Mesendoderm (in vitro differentiated cells): Measurements from ENCODE around the gene GFRA1.
A peak's percentile ranks its signal among the peaks of the same experiment; 100 is the strongest.

Experiments
- DNase-seq: peaks from one replicate; pipeline ENCODE4 v3.0.0; 2013
- H2AK5ac ChIP-seq: 2 replicates; pipeline ENCODE4 v1.6.1; 2013; ENCODE audit warnings: low read length, inconsistent platforms
- H2BK120ac ChIP-seq: 2 replicates; pipeline ENCODE4 v1.6.1; 2013; ENCODE audit warnings: low read depth, mild to moderate bottlenecking, low read length, moderate library complexity, mixed read lengths
- H2BK15ac ChIP-seq: replicated peaks from 2 replicates; pipeline ENCODE4 v1.6.1; 2013; ENCODE audit warnings: low read depth, mild to moderate bottlenecking, moderate library complexity
- H2BK5ac ChIP-seq: 2 replicates; pipeline ENCODE4 v1.6.1; 2013; ENCODE audit warnings: low read length, inconsistent platforms
- H3K18ac ChIP-seq: 2 replicates; pipeline ENCODE4 v1.6.1; 2013; ENCODE audit warnings: mild to moderate bottlenecking, low read length, mixed read lengths
- H3K23ac ChIP-seq: one replicate; pipeline ENCODE4 v1.6.1; 2013; ENCODE audit warnings: low read length
- H3K27ac ChIP-seq: 2 replicates; pipeline ENCODE4 v1.5.1; 2013; ENCODE audit warnings: low read depth, mild to moderate bottlenecking, inconsistent platforms, low read length, moderate library complexity
- H3K27me3 ChIP-seq: 2 replicates; pipeline ENCODE4 v1.6.1; 2013; ENCODE audit warnings: low read length, control low read depth, mild to moderate bottlenecking, inconsistent platforms; ENCODE audit not compliant: insufficient read depth, poor library complexity
- H3K36me3 ChIP-seq: 2 replicates; pipeline ENCODE4 v1.6.1; 2013; ENCODE audit warnings: low read length, inconsistent platforms; ENCODE audit not compliant: control insufficient read depth, insufficient read depth
- H3K4ac ChIP-seq: one replicate; pipeline ENCODE4 v1.6.1; 2013; ENCODE audit warnings: low read depth, mild to moderate bottlenecking, low read length, moderate library complexity
- H3K4me1 ChIP-seq: 2 replicates; pipeline ENCODE4 v1.6.1; 2013; ENCODE audit warnings: low read depth, low read length, inconsistent platforms; ENCODE audit not compliant: control insufficient read depth
- H3K4me2 ChIP-seq: 2 replicates; pipeline ENCODE4 v1.6.1; 2013; ENCODE audit warnings: low read length
- H3K4me3 ChIP-seq: 2 replicates; pipeline ENCODE4 v1.5.1; 2013; ENCODE audit warnings: mild to moderate bottlenecking, low read length
- H3K56ac ChIP-seq: one replicate; pipeline ENCODE4 v1.6.1; 2013; ENCODE audit warnings: low read length
- H3K79me1 ChIP-seq: 2 replicates; pipeline ENCODE4 v1.6.1; 2013; ENCODE audit warnings: low read length, inconsistent platforms
- H3K79me2 ChIP-seq: 2 replicates; pipeline ENCODE4 v1.6.1; 2013; ENCODE audit warnings: mild to moderate bottlenecking, low read length; ENCODE audit not compliant: control insufficient read depth, insufficient read depth
- H3K9ac ChIP-seq: 2 replicates; pipeline ENCODE4 v1.6.1; 2013; ENCODE audit warnings: low read length, inconsistent platforms
- H4K5ac ChIP-seq: one replicate; pipeline ENCODE4 v1.6.1; 2013; ENCODE audit warnings: low read length
- H4K8ac ChIP-seq: one replicate; pipeline ENCODE4 v1.6.1; 2013; ENCODE audit warnings: low read depth, mild to moderate bottlenecking, control low read depth, low read length, moderate library complexity
- WGBS: extraction: QIAGEN DNeasy Blood & Tissue Kit; methylation state at CpG from one replicate; pipeline ENCODE4 v1.1.7; 2013; ENCODE audit warnings: low lambda C conversion rate, missing lambda C conversion rate; ENCODE audit not compliant: insufficient coverage; ENCODE audit errors: extremely low coverage; 5-methylcytosine and 5-hydroxymethylcytosine counted together

Gene GFRA1

GRCh38 chr10:116084161-116084560 lies 188.8 kb downstream of the GFRA1 start:
- no peak overlapping the region for H2BK5ac ChIP-seq
- H3K4ac ChIP-seq: no peak overlapping the region
- H4K8ac ChIP-seq: no peak overlapping the region
- H3K36me3 ChIP-seq: no peaks in the 10 kb centered on the region
- H3K56ac ChIP-seq: no peak overlapping the region
- no peak for DNase-seq
- WGBS: no CpG with 5 or more reads among the region's 6 CpGs
- no peaks in the 10 kb centered on the region for H3K79me2 ChIP-seq
- no peak overlapping the region for H3K23ac ChIP-seq
- no peaks in the 10 kb centered on the region for H3K27me3 ChIP-seq
- no peak overlapping the region for H4K5ac ChIP-seq
- H3K27ac ChIP-seq: no peak overlapping the region
- no peak overlapping the region for H2BK120ac ChIP-seq
- peaks cover 7% of the 10 kb centered on the region for H3K4me1 ChIP-seq
- no peaks in the 10 kb centered on the region for H3K79me1 ChIP-seq
- no peak overlapping the region for H3K4me3 ChIP-seq
- H3K4me2 ChIP-seq: no peak overlapping the region
- H3K9ac ChIP-seq: no peak overlapping the region
- H2AK5ac ChIP-seq: no peak overlapping the region
- no peak overlapping the region for H3K18ac ChIP-seq
- no peak overlapping the region for H2BK15ac ChIP-seq

- Histone ChIP-seq H2BK5ac (no peak overlapping the region), H4K5ac (no peak overlapping the region), H3K36me3 (no peaks in the 10 kb centered on the region), H3K23ac (no peak overlapping the region), H3K9ac (no peak overlapping the region), H3K27me3 (no peaks in the 10 kb centered on the region), H3K4me3 (no peak overlapping the region), H3K27ac (no peak overlapping the region), H4K8ac (no peak overlapping the region), H3K18ac (no peak overlapping the region), H3K4me2 (no peak overlapping the region), H3K79me1 (no peaks in the 10 kb centered on the region), H2BK15ac (no peak overlapping the region), H3K79me2 (no peaks in the 10 kb centered on the region), H3K56ac (no peak overlapping the region), H3K4me1 (peaks cover 7% of the 10 kb centered on the region), H2AK5ac (no peak overlapping the region), H2BK120ac (no peak overlapping the region), H3K4ac (no peak overlapping the region)
- no peak for DNase-seq
- no CpG with 5 or more reads among the region's 8 CpGs for WGBS
These were observed 189.7 kb downstream of the GFRA1 start for GRCh38 chr10:116083226-116083762.

GRCh38 chr10:116082762-116083161 lies 190.2 kb downstream of the GFRA1 start:
- H2AK5ac ChIP-seq: no peak overlapping the region
- no peak overlapping the region for H2BK120ac ChIP-seq
- H3K4me3 ChIP-seq: no peak overlapping the region
- WGBS: no CpG with 5 or more reads among the region's 3 CpGs
- no peak for DNase-seq
- H4K5ac ChIP-seq: no peak overlapping the region
- no peaks in the 10 kb centered on the region for H3K36me3 ChIP-seq
- H3K27ac ChIP-seq: no peak overlapping the region
- no peak overlapping the region for H3K56ac ChIP-seq
- no peak overlapping the region for H4K8ac ChIP-seq
- H2BK15ac ChIP-seq: no peak overlapping the region
- H2BK5ac ChIP-seq: no peak overlapping the region
- no peak overlapping the region for H3K4me2 ChIP-seq
- no peak overlapping the region for H3K18ac ChIP-seq
- H3K4ac ChIP-seq: no peak overlapping the region
- H3K9ac ChIP-seq: no peak overlapping the region
- no peaks in the 10 kb centered on the region for H3K79me1 ChIP-seq
- no peak overlapping the region for H3K23ac ChIP-seq
- no peaks in the 10 kb centered on the region for H3K79me2 ChIP-seq
- no peaks in the 10 kb centered on the region for H3K27me3 ChIP-seq
- peaks cover 7% of the 10 kb centered on the region for H3K4me1 ChIP-seq

DNA sequence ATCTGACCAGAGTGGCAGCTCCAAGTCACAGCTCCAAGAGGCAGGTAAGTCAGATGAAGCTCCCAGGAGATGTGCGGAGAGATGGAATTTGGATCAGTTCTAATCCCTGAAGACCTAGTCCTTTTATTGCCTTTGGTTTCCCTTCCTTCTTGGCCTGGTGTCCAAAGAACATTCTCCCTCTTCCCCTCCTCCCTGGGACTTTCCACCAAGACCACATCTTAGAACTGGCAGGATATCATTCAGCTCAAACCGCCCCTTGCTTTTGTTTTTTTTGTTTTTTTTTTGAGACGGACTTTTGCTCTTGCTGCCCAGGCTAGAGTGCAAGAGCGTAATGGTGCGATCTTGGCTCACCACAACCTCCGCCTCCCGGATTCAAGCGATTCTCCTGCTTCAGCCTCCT lies 190.8 kb downstream of the GFRA1 start:
- no peak overlapping the region for H3K4me3 ChIP-seq

DNA sequence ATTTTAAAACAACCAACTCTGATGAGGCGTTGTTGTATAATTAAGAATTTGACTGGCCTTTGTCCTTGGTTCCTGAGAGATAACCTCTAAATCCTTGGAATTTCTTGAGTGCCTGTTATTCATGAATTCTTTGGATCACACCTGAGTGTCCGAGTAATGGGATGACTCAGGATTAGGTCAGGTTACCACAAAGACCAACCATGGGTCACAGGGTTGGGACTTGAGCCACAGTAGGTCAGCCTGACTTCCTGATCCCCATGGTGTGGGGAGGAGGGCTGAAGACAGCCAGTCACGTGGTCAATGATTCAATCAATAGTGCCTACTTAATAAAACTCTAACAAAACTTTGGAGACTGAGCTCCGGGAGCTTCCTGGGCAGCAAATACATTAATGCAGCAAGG lies 192.5 kb downstream of the GFRA1 start:
- H3K18ac ChIP-seq: no peak overlapping the region
- H3K79me2 ChIP-seq: no peaks in the 10 kb centered on the region
- H2BK120ac ChIP-seq: no peak overlapping the region
- WGBS: no CpG with 5 or more reads among the region's 4 CpGs
- peak; percentile 98 for DNase-seq
- no peak overlapping the region for H2AK5ac ChIP-seq
- H3K9ac ChIP-seq: no peak overlapping the region
- no peak overlapping the region for H4K8ac ChIP-seq
- H3K4me2 ChIP-seq: no peak overlapping the region
- H3K27ac ChIP-seq: peak overlapping the region; percentile 9
- no peak overlapping the region for H2BK15ac ChIP-seq
- H2BK5ac ChIP-seq: no peak overlapping the region
- no peaks in the 10 kb centered on the region for H3K27me3 ChIP-seq
- no peak overlapping the region for H3K4ac ChIP-seq
- no peaks in the 10 kb centered on the region for H3K79me1 ChIP-seq
- no peak overlapping the region for H3K23ac ChIP-seq
- H4K5ac ChIP-seq: no peak overlapping the region
- H3K56ac ChIP-seq: no peak overlapping the region
- no peaks in the 10 kb centered on the region for H3K36me3 ChIP-seq
- H3K4me3 ChIP-seq: no peak overlapping the region
- peaks cover 7% of the 10 kb centered on the region for H3K4me1 ChIP-seq

More for the DNA sequence above, 190.8 kb downstream of the GFRA1 start:
- Histone ChIP-seq H4K8ac (no peak overlapping the region), H2BK120ac (no peak overlapping the region), H3K27me3 (no peaks in the 10 kb centered on the region), H3K9ac (no peak overlapping the region), H3K23ac (no peak overlapping the region), H4K5ac (no peak overlapping the region), H2BK5ac (no peak overlapping the region), H3K27ac (no peak overlapping the region), H3K36me3 (no peaks in the 10 kb centered on the region), H3K4me2 (no peak overlapping the region), H2AK5ac (no peak overlapping the region), H3K79me2 (no peaks in the 10 kb centered on the region), H3K18ac (no peak overlapping the region), H3K79me1 (no peaks in the 10 kb centered on the region), H3K4me1 (peaks cover 7% of the 10 kb centered on the region), H3K4ac (no peak overlapping the region), H3K56ac (no peak overlapping the region), H2BK15ac (no peak overlapping the region)
- WGBS: no CpG with 5 or more reads among the region's 8 CpGs
- no peak for DNase-seq

DNA sequence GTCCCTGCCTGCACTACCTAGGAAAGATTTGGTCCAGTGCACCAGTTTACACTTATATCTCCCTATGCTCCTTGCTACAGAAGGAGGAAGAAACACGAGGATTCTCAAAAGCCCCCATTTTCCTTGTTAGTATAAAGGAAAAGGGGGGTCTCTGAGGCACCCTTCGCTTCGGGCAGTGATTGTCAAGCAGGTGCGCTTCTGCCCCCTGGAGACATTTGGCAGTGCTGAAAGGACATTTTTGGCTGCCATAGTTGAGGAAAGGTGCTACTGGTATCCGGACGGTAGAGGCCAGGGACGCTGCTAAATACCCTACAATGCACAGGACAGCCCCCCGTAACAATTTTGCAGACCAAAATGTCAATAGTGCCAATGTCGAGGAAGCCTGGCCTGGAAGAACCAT lies 193.7 kb downstream of the GFRA1 start:
- H3K79me2 ChIP-seq: no peaks in the 10 kb centered on the region
- H4K8ac ChIP-seq: no peak overlapping the region
- H2BK15ac ChIP-seq: no peak overlapping the region
- H3K18ac ChIP-seq: no peak overlapping the region
- no peak overlapping the region for H4K5ac ChIP-seq
- no peak for DNase-seq
- no peak overlapping the region for H3K4ac ChIP-seq
- H3K23ac ChIP-seq: no peak overlapping the region
- no peak overlapping the region for H3K9ac ChIP-seq
- no peak overlapping the region for H3K4me3 ChIP-seq
- H3K4me2 ChIP-seq: no peak overlapping the region
- no peak overlapping the region for H3K27ac ChIP-seq
- no peaks in the 10 kb centered on the region for H3K79me1 ChIP-seq
- H2BK120ac ChIP-seq: no peak overlapping the region
- H2AK5ac ChIP-seq: no peak overlapping the region
- no peak overlapping the region for H2BK5ac ChIP-seq
- no peaks in the 10 kb centered on the region for H3K36me3 ChIP-seq
- no peaks in the 10 kb centered on the region for H3K27me3 ChIP-seq
- H3K4me1 ChIP-seq: peaks cover 7% of the 10 kb centered on the region
- no peak overlapping the region for H3K56ac ChIP-seq
- WGBS: no CpG with 5 or more reads among the region's 9 CpGs
